ENCODE results near the gene NUBP1. TPM values are rescaled to one million over a fixed set of nuclear protein-coding genes. Genes with fewer than 3 reads are reported as not detected.
A peak's percentile ranks its signal among the peaks of the same experiment; 100 is the strongest.
"Not testable (repeated sequence)": the region's sequence is repeated elsewhere in the genome, so short reads cannot be mapped to it uniquely, and the experiment has no call there.

The NUBP1 gene
- total RNA-seq, 1 donor: 19.5 TPM

GRCh38 chr16:10738231-10739077 is 5.2 kb upstream of the NUBP1 start:
- Histone ChIP-seq H4K20me1 (ENCODE audit: insufficient read depth, low read length) (no peaks in the 10 kb centered on the region), H2AFZ (ENCODE audit: low read length) (peak overlapping the region; percentile 56), H3K4me3 (ENCODE audit: insufficient read depth, low read length) (no peak overlapping the region), H3K4me1 (ENCODE audit: insufficient read depth, low read length) (peaks cover 24% of the 10 kb centered on the region), H3K9me3 (ENCODE audit: low read depth, low read length) (no peaks in the 10 kb centered on the region), H3K36me3 (ENCODE audit: insufficient read depth, low read length) (no peaks in the 10 kb centered on the region), H3K27me3 (ENCODE audit: insufficient read depth, low read length) (no peaks in the 10 kb centered on the region), H3K27ac (ENCODE audit: low read depth, low read length) (peak overlapping the region; percentile 68), H3K4me2 (ENCODE audit: insufficient read depth, low read length) (peak overlapping the region; percentile 4), H3K79me2 (ENCODE audit: insufficient read depth, low read length) (no peaks in the 10 kb centered on the region)
- no peak for DNase-seq (ENCODE audit: insufficient read length, low spot score, missing footprints)
- no peak for TF ChIP-seq CTCF (IDR thresholded peaks at IDR 0.05; ENCODE audit: extremely low read depth, low read depth, low read length)

- peaks cover 30% of the 10 kb centered on the region for H3K4me1 ChIP-seq (ENCODE audit: insufficient read depth, low read length)
- H4K20me1 ChIP-seq (ENCODE audit: insufficient read depth, low read length): no peaks in the 10 kb centered on the region
- no peaks in the 10 kb centered on the region for H3K9me3 ChIP-seq (ENCODE audit: low read depth, low read length)
- no peak overlapping the region for H3K27ac ChIP-seq (ENCODE audit: low read depth, low read length)
- DNase-seq (ENCODE audit: insufficient read length, low spot score, missing footprints): no peak
- no peak overlapping the region for H2AFZ ChIP-seq (ENCODE audit: low read length)
- no peak overlapping the region for H3K4me2 ChIP-seq (ENCODE audit: insufficient read depth, low read length)
- TF ChIP-seq CTCF (IDR thresholded peaks at IDR 0.05; ENCODE audit: extremely low read depth, low read depth, low read length): no peak
- no peaks in the 10 kb centered on the region for H3K36me3 ChIP-seq (ENCODE audit: insufficient read depth, low read length)
- no peak overlapping the region for H3K4me3 ChIP-seq (ENCODE audit: insufficient read depth, low read length)
- H3K27me3 ChIP-seq (ENCODE audit: insufficient read depth, low read length): no peaks in the 10 kb centered on the region
- H3K79me2 ChIP-seq (ENCODE audit: insufficient read depth, low read length): peaks cover 2% of the 10 kb centered on the region
These were observed 3.4 kb upstream of the NUBP1 start for GRCh38 chr16:10740000-10740844.

GRCh38 chr16:10740845-10741208 is 2.8 kb upstream of the NUBP1 start:
- Histone ChIP-seq H2AFZ (ENCODE audit: low read length) (no peak overlapping the region), H3K27me3 (ENCODE audit: insufficient read depth, low read length) (no peaks in the 10 kb centered on the region), H3K36me3 (ENCODE audit: insufficient read depth, low read length) (no peaks in the 10 kb centered on the region), H4K20me1 (ENCODE audit: insufficient read depth, low read length) (no peaks in the 10 kb centered on the region), H3K4me2 (ENCODE audit: insufficient read depth, low read length) (no peak overlapping the region), H3K9me3 (ENCODE audit: low read depth, low read length) (no peaks in the 10 kb centered on the region), H3K4me1 (ENCODE audit: insufficient read depth, low read length) (peaks cover 30% of the 10 kb centered on the region), H3K4me3 (ENCODE audit: insufficient read depth, low read length) (no peak overlapping the region), H3K79me2 (ENCODE audit: insufficient read depth, low read length) (peaks cover 2% of the 10 kb centered on the region), H3K27ac (ENCODE audit: low read depth, low read length) (no peak overlapping the region)
- no peak for TF ChIP-seq CTCF (IDR thresholded peaks at IDR 0.05; ENCODE audit: extremely low read depth, low read depth, low read length)
- no peak for DNase-seq (ENCODE audit: insufficient read length, low spot score, missing footprints)

- H3K4me2 ChIP-seq (ENCODE audit: insufficient read depth, low read length); H3K4me3 ChIP-seq (ENCODE audit: insufficient read depth, low read length); H3K27ac ChIP-seq (ENCODE audit: low read depth, low read length); H3K27me3 ChIP-seq (ENCODE audit: insufficient read depth, low read length); H3K36me3 ChIP-seq (ENCODE audit: insufficient read depth, low read length); H3K79me2 ChIP-seq (ENCODE audit: insufficient read depth, low read length); H3K9me3 ChIP-seq (ENCODE audit: low read depth, low read length); H4K20me1 ChIP-seq (ENCODE audit: insufficient read depth, low read length); DNase-seq (ENCODE audit: insufficient read length, low spot score, missing footprints); H2AFZ ChIP-seq (ENCODE audit: low read length): not testable (repeated sequence)
- H3K4me1 ChIP-seq (ENCODE audit: insufficient read depth, low read length): peaks cover 30% of the 10 kb centered on the region
These were observed 2.4 kb upstream of the NUBP1 start for GRCh38 chr16:10741249-10741648.
